H9 (cell line): ENCODE results near the gene CCDC177. TPM values are rescaled to one million over a fixed set of nuclear protein-coding genes. Genes with fewer than 3 reads are reported as not detected.

Experiments used
- DNase-seq: peaks from one replicate; pipeline ENCODE4 v3.0.0-alpha.2; 2017
- H2AFZ ChIP-seq: one replicate; pipeline ENCODE4 v1.6.1; 2013; ENCODE audit warnings: mild to moderate bottlenecking, low read length, control low read depth, moderate library complexity
- H2AK5ac ChIP-seq: 2 replicates; pipeline ENCODE4 v1.6.1; 2013; ENCODE audit warnings: low read length, control low read depth, mixed read lengths; ENCODE audit not compliant: insufficient read length
- H2BK120ac ChIP-seq: one replicate; pipeline ENCODE4 v1.6.1; 2013; ENCODE audit warnings: low read depth, mild to moderate bottlenecking, low read length, control low read depth, inconsistent platforms; ENCODE audit not compliant: poor library complexity, severe bottlenecking
- H2BK12ac ChIP-seq: 2 replicates; pipeline ENCODE4 v1.6.1; 2013; ENCODE audit warnings: low read length, control low read depth, mixed read lengths, low read depth; ENCODE audit not compliant: insufficient read length
- H2BK15ac ChIP-seq: 2 replicates; pipeline ENCODE4 v1.6.1; 2013; ENCODE audit warnings: low read depth, low read length, control low read depth
- H2BK20ac ChIP-seq: one replicate; pipeline ENCODE4 v1.6.1; 2013; ENCODE audit warnings: low read depth, mild to moderate bottlenecking, low read length, control low read depth, inconsistent platforms; ENCODE audit not compliant: poor library complexity, severe bottlenecking
- H2BK5ac ChIP-seq: 2 replicates; pipeline ENCODE4 v1.6.1; 2013; ENCODE audit warnings: low read length, control low read depth, mixed read lengths; ENCODE audit not compliant: insufficient read length
- H3K14ac ChIP-seq: 2 replicates; pipeline ENCODE4 v1.6.1; 2013; ENCODE audit warnings: low read length, control low read depth; ENCODE audit not compliant: insufficient read depth
- H3K18ac ChIP-seq: 2 replicates; pipeline ENCODE4 v1.6.1; 2013; ENCODE audit warnings: low read depth, mild to moderate bottlenecking, mixed read lengths, low read length, control low read depth; ENCODE audit not compliant: insufficient read length
- H3K23ac ChIP-seq: 2 replicates; pipeline ENCODE4 v1.6.1; 2013; ENCODE audit warnings: low read length, control low read depth, mixed read lengths, low read depth; ENCODE audit not compliant: insufficient read length
- H3K23me2 ChIP-seq: 2 replicates; pipeline ENCODE4 v1.6.1; 2013; ENCODE audit warnings: low read depth, mild to moderate bottlenecking, mixed read lengths, low read length, control low read depth; ENCODE audit not compliant: insufficient read length, poor library complexity, severe bottlenecking
- H3K27ac ChIP-seq: 2 replicates; pipeline ENCODE4 v1.5.1; 2013; ENCODE audit warnings: low read length, control low read depth, mixed read lengths, low read depth; ENCODE audit not compliant: insufficient read length
- H3K27me3 ChIP-seq: 2 replicates; pipeline ENCODE4 v1.6.1; 2013; ENCODE audit warnings: low read length, control low read depth, inconsistent platforms; ENCODE audit not compliant: insufficient read depth
- H3K4ac ChIP-seq: 2 replicates; pipeline ENCODE4 v1.6.1; 2013; ENCODE audit warnings: low read depth, mild to moderate bottlenecking, control low read depth, inconsistent platforms, low read length, moderate library complexity
- H3K4me1 ChIP-seq: 2 replicates; pipeline ENCODE4 v1.6.1; 2013; ENCODE audit warnings: low read length, control low read depth, inconsistent platforms; ENCODE audit not compliant: insufficient read depth
- H3K4me2 ChIP-seq: 2 replicates; pipeline ENCODE4 v1.6.1; 2013; ENCODE audit warnings: low read length, control low read depth, mixed read lengths; ENCODE audit not compliant: insufficient read length, insufficient read depth
- H3K56ac ChIP-seq: 2 replicates; pipeline ENCODE4 v1.6.1; 2013; ENCODE audit warnings: low read depth, mild to moderate bottlenecking, mixed read lengths, low read length, control low read depth; ENCODE audit not compliant: insufficient read length
- H3K79me1 ChIP-seq: 2 replicates; pipeline ENCODE4 v1.6.1; 2013; ENCODE audit warnings: low read depth, mild to moderate bottlenecking, moderate library complexity, low read length, control low read depth, inconsistent platforms; ENCODE audit not compliant: insufficient read depth, poor library complexity, severe bottlenecking
- H3K79me2 ChIP-seq: 2 replicates; pipeline ENCODE4 v1.6.1; 2013; ENCODE audit warnings: low read length, control low read depth, inconsistent platforms; ENCODE audit not compliant: insufficient read depth
- H3K9ac ChIP-seq: 2 replicates; pipeline ENCODE4 v1.6.1; 2013; ENCODE audit warnings: low read length, control low read depth, mixed read lengths; ENCODE audit not compliant: insufficient read length; ENCODE audit errors: extremely low read depth
- H3K9me3 ChIP-seq: one replicate; pipeline ENCODE4 v1.6.1; 2013; ENCODE audit warnings: low read depth, low read length, inconsistent platforms; ENCODE audit not compliant: control insufficient read depth
- H3T11ph ChIP-seq: one replicate; pipeline ENCODE4 v1.6.1; 2013; ENCODE audit warnings: mild to moderate bottlenecking, low read length, control low read depth, inconsistent platforms
- H4K20me1 ChIP-seq: one replicate; pipeline ENCODE4 v1.6.1; 2013; ENCODE audit not compliant: control insufficient read depth, insufficient read length, insufficient read depth
- H4K5ac ChIP-seq: 2 replicates; pipeline ENCODE4 v1.6.1; 2013; ENCODE audit warnings: low read depth, mild to moderate bottlenecking, mixed read lengths, low read length, control low read depth; ENCODE audit not compliant: insufficient read length
- H4K8ac ChIP-seq: replicated peaks from 2 replicates; pipeline ENCODE4 v1.6.1; 2013; ENCODE audit warnings: low read length, control low read depth, mixed read lengths, low read depth; ENCODE audit not compliant: insufficient read length
- H4K91ac ChIP-seq: 2 replicates; pipeline ENCODE4 v1.6.1; 2013; ENCODE audit warnings: low read depth, mild to moderate bottlenecking, moderate library complexity, mixed read lengths, low read length, control low read depth; ENCODE audit not compliant: insufficient read length
- H3K27ac Mint-ChIP-seq, 3 experiments: 2 replicates in 2 of 3; 3 replicates in 1 of 3; pipeline ENCODE4 v1.8.0; 2020 to 2021; ENCODE audit warnings: mixed read lengths in 3 of 3, mild to moderate bottlenecking in 1 of 3, moderate library complexity in 1 of 3
- H3K27me3 Mint-ChIP-seq: 2 replicates; pipeline ENCODE4 v1.8.0; 2021; ENCODE audit warnings: low read depth, mild to moderate bottlenecking, moderate library complexity, mixed read lengths
- H3K36me3 Mint-ChIP-seq, 3 experiments: 2 replicates in 2 of 3; 3 replicates in 1 of 3; pipeline ENCODE4 v1.8.0; 2020 to 2021; ENCODE audit warnings: low read depth in 3 of 3, mixed read lengths in 3 of 3; ENCODE audit not compliant: insufficient read depth in 1 of 3
- H3K4me1 Mint-ChIP-seq, 2 experiments: 2 replicates each; pipeline ENCODE4 v1.8.0; 2020; ENCODE audit warnings: mixed read lengths in 2 of 2
- H3K4me3 Mint-ChIP-seq, 2 experiments: 2 replicates in 1 of 2; 3 replicates in 1 of 2; pipeline ENCODE4 v1.8.0; 2020 to 2021; ENCODE audit warnings: mild to moderate bottlenecking in 2 of 2, mixed read lengths in 2 of 2, moderate library complexity in 1 of 2
- H3K9me3 Mint-ChIP-seq, 2 experiments: 2 replicates in 1 of 2; 3 replicates in 1 of 2; pipeline ENCODE4 v1.8.0; 2020; ENCODE audit warnings: mild to moderate bottlenecking in 2 of 2, mixed read lengths in 2 of 2, moderate library complexity in 1 of 2
- CTCF ChIP-seq: fragments of 200-600 bp; sonication (generic); conservative IDR thresholded peaks from 3 replicates; pipeline ENCODE4 v1.8.0; 2021; ENCODE audit warnings: antibody characterized with exemption, mild to moderate bottlenecking
- WGBS: extraction: QIAGEN DNeasy Blood & Tissue Kit; methylation state at CpG from one replicate; pipeline ENCODE4 v1.1.7; 2013; ENCODE audit warnings: missing lambda C conversion rate, low lambda C conversion rate, mixed read lengths; ENCODE audit not compliant: insufficient read length; ENCODE audit errors: extremely low coverage; 5-methylcytosine and 5-hydroxymethylcytosine counted together
- total RNA-seq: library from RNA; stranded (reverse); gene quantifications from 2 replicates; pipeline ENCODE4 v1.2.1, GENCODE V29; 2021

The CCDC177 gene
- total RNA-seq, 1 experiment from 2014 or later, result 6.1 TPM

- no peaks in the 10 kb centered on the region for H4K20me1 ChIP-seq
- H3K4me1 ChIP-seq, result no peaks in the 10 kb centered on the region
- no peak overlapping the region for H3K14ac ChIP-seq
- H3K27ac ChIP-seq, result no peak overlapping the region
- H3K27me3 ChIP-seq, result no peaks in the 10 kb centered on the region
- no peak overlapping the region for H2AK5ac ChIP-seq
- H3K79me2 ChIP-seq, result no peaks in the 10 kb centered on the region
- H3K9ac ChIP-seq, result no peak overlapping the region
- no peak overlapping the region for H2BK120ac ChIP-seq
- TF ChIP-seq CTCF, result no peak
- H2BK15ac ChIP-seq, result no peak overlapping the region
- no peak overlapping the region for H3K23ac ChIP-seq
- H3K36me3 Mint-ChIP-seq, result no peaks in the 10 kb centered on the region
- H3T11ph ChIP-seq, result no peak overlapping the region
- H3K4me1 Mint-ChIP-seq, result peaks cover 6 to 18% of the 10 kb centered on the region in 2 experiments; a peak in 2 of 4 replicates
- H4K5ac ChIP-seq, result no peak overlapping the region
- no peaks in the 10 kb centered on the region for H3K79me1 ChIP-seq
- no peak overlapping the region for H3K18ac ChIP-seq
- no peak overlapping the region for H2BK20ac ChIP-seq
- H4K8ac ChIP-seq, result no peak overlapping the region
- no peaks in the 10 kb centered on the region for H3K9me3 Mint-ChIP-seq
- H3K4ac ChIP-seq, result no peak overlapping the region
- no peak overlapping the region for H3K56ac ChIP-seq
- H3K27me3 Mint-ChIP-seq, result peaks cover 1% of the 10 kb centered on the region; the same call in 1 of the 2 replicates
- no peaks in the 10 kb centered on the region for H3K23me2 ChIP-seq
- WGBS, result no CpG with 5 or more reads among the region's 4 CpGs
- no peak overlapping the region; a peak in 1 of 5 replicates for H3K4me3 Mint-ChIP-seq
- no peaks in the 10 kb centered on the region for H3K9me3 ChIP-seq
- no peak overlapping the region for H3K4me2 ChIP-seq
- H2AFZ ChIP-seq, result no peak overlapping the region
- no peak overlapping the region for H3K27ac Mint-ChIP-seq
- H2BK5ac ChIP-seq, result no peak overlapping the region
- no peak overlapping the region for H4K91ac ChIP-seq
- H2BK12ac ChIP-seq, result no peak overlapping the region
- DNase-seq, result no peak
Measured at GRCh38 chr14:69619012-69619411, 44.3 kb upstream of the CCDC177 start.
